Parathyroid adenoma (tissue), 2 donors: ENCODE measurements around the gene MAP3K5.
"Not testable (repeated sequence)": the region's sequence is repeated elsewhere in the genome, so short reads cannot be mapped to it uniquely, and the experiment has no call there.

ENCODE experiments used
- H2AFZ ChIP-seq: fragments of 300-600 bp; sonication (generic); one replicate; pipeline ENCODE4 v1.7.0; 2017; ENCODE audit warnings: antibody characterized with exemption, mild to moderate bottlenecking
- H3K27ac ChIP-seq: fragments of 300-600 bp; sonication (generic); one replicate; pipeline ENCODE4 v1.7.0; 2017
- H3K27me3 ChIP-seq: fragments of 300-600 bp; sonication (generic); one replicate; pipeline ENCODE4 v1.7.0; 2017; ENCODE audit warnings: low read length; ENCODE audit not compliant: control insufficient read depth, insufficient read depth
- H3K36me3 ChIP-seq: fragments of 300-600 bp; sonication (generic); one replicate; pipeline ENCODE4 v1.7.0; 2017; ENCODE audit warnings: low read length; ENCODE audit not compliant: control insufficient read depth, insufficient read depth
- H3K4me1 ChIP-seq: fragments of 300-600 bp; sonication (generic); one replicate; pipeline ENCODE4 v1.7.0; 2017; ENCODE audit warnings: control low read depth
- H3K4me2 ChIP-seq: fragments of 300-600 bp; sonication (generic); one replicate; pipeline ENCODE4 v1.7.0; 2017; ENCODE audit warnings: low read length
- H3K4me3 ChIP-seq: fragments of 300-600 bp; sonication (generic); one replicate; pipeline ENCODE4 v1.7.0; 2017; ENCODE audit warnings: low read depth, low read length
- H3K79me2 ChIP-seq: fragments of 300-600 bp; sonication (generic); one replicate; pipeline ENCODE4 v1.7.0; 2017; ENCODE audit warnings: control low read depth
- H3K9ac ChIP-seq: fragments of 300-600 bp; sonication (generic); one replicate; pipeline ENCODE4 v1.7.0; 2017; ENCODE audit warnings: mild to moderate bottlenecking
- H3K9me3 ChIP-seq: fragments of 300-600 bp; sonication (generic); one replicate; pipeline ENCODE4 v1.7.0; 2017; ENCODE audit warnings: low read length; ENCODE audit not compliant: control insufficient read depth
- CTCF ChIP-seq: fragments of 300-600 bp; sonication (generic); IDR thresholded peaks from one replicate; pipeline ENCODE4 v1.7.0; 2017; ENCODE audit warnings: antibody characterized with exemption, mild to moderate bottlenecking
- donor health status: primary hyperparathyroidism.

Gene MAP3K5

GRCh38 chr6:136696238-136696637 lies 96.0 kb downstream of the MAP3K5 start:
- H3K9me3 ChIP-seq = no peaks in the 10 kb centered on the region
- no peaks in the 10 kb centered on the region for H3K36me3 ChIP-seq
- H3K4me3 ChIP-seq = no peak overlapping the region
- H3K27me3 ChIP-seq = no peaks in the 10 kb centered on the region
- H3K27ac ChIP-seq = no peak overlapping the region
- H3K4me1 ChIP-seq = no peaks in the 10 kb centered on the region
- no peak overlapping the region for H3K4me2 ChIP-seq
- TF ChIP-seq CTCF = no peak
- H2AFZ ChIP-seq = no peak overlapping the region
- H3K9ac ChIP-seq = no peak overlapping the region
- H3K79me2 ChIP-seq = no peaks in the 10 kb centered on the region

GRCh38 chr6:136695412-136695811 lies 96.9 kb downstream of the MAP3K5 start:
- Histone ChIP-seq H3K27me3 (no peaks in the 10 kb centered on the region), H3K4me2 (no peak overlapping the region), H3K4me1 (no peaks in the 10 kb centered on the region), H3K27ac (no peak overlapping the region), H2AFZ (no peak overlapping the region), H3K9me3 (no peaks in the 10 kb centered on the region), H3K36me3 (no peaks in the 10 kb centered on the region), H3K9ac (no peak overlapping the region), H3K4me3 (no peak overlapping the region), H3K79me2 (no peaks in the 10 kb centered on the region)
- no peak for TF ChIP-seq CTCF

GRCh38 chr6:136693090-136693489 lies 99.2 kb downstream of the MAP3K5 start:
- no peak overlapping the region for H2AFZ ChIP-seq
- H3K27me3 ChIP-seq = no peaks in the 10 kb centered on the region
- H3K4me1 ChIP-seq = no peaks in the 10 kb centered on the region
- no peaks in the 10 kb centered on the region for H3K79me2 ChIP-seq
- no peaks in the 10 kb centered on the region for H3K9me3 ChIP-seq
- H3K27ac ChIP-seq = no peak overlapping the region
- no peak overlapping the region for H3K9ac ChIP-seq
- H3K36me3 ChIP-seq = no peaks in the 10 kb centered on the region
- no peak overlapping the region for H3K4me2 ChIP-seq
- H3K4me3 ChIP-seq = no peak overlapping the region
- TF ChIP-seq CTCF = no peak

- not testable (repeated sequence) for H3K4me1 ChIP-seq, H3K79me2 ChIP-seq, H3K4me3 ChIP-seq, H3K36me3 ChIP-seq, H3K4me2 ChIP-seq, H2AFZ ChIP-seq, H3K27me3 ChIP-seq, H3K27ac ChIP-seq, H3K9ac ChIP-seq, H3K9me3 ChIP-seq
Observed at GRCh38 chr6:136687894-136688293, 104.4 kb downstream of the MAP3K5 start.

- H3K27me3 ChIP-seq = no peaks in the 10 kb centered on the region
- no peaks in the 10 kb centered on the region for H3K36me3 ChIP-seq
- no peaks in the 10 kb centered on the region for H3K79me2 ChIP-seq
- H3K4me1 ChIP-seq = no peaks in the 10 kb centered on the region
- no peak overlapping the region for H3K4me3 ChIP-seq
- no peak for TF ChIP-seq CTCF
- no peak overlapping the region for H3K27ac ChIP-seq
- H3K9ac ChIP-seq = no peak overlapping the region
- no peak overlapping the region for H2AFZ ChIP-seq
- H3K4me2 ChIP-seq = no peak overlapping the region
- no peaks in the 10 kb centered on the region for H3K9me3 ChIP-seq
Observed at GRCh38 chr6:136685540-136686108, 106.7 kb downstream of the MAP3K5 start.
